Stimulated activated naive B cell treated with anti-CD40 and anti-IgM and Interleukin-4, amounts not matched to agents 10 μg/mL and 1 μg/mL and 100 μg/mL, for 72 hours (primary cell): ENCODE results near the gene FAM72D.
A peak's percentile ranks its signal among the peaks of the same experiment; 100 is the strongest.
"Not testable (repeated sequence)": the region's sequence is repeated elsewhere in the genome, so short reads cannot be mapped to it uniquely, and the experiment has no call there.

Experiments used
- ATAC-seq, 2 donors: fragments of 150-1000 bp; cut with Tn5 transposase; replicated peaks; 2 replicates each; pipeline ENCODE4 v1.10.0; 2021; ENCODE audit warnings: moderate library complexity in 1 of 2
- DNase-seq: peaks from one replicate; pipeline ENCODE4 v3.0.0; 2021
- H3K27ac Mint-ChIP-seq: one replicate; pipeline ENCODE4 v1.8.0; 2022; ENCODE audit warnings: mild to moderate bottlenecking, mixed read lengths
- H3K27me3 Mint-ChIP-seq, 2 donors: one replicate each; pipeline ENCODE4 v1.8.0; 2022; ENCODE audit warnings: mixed read lengths in 2 of 2
- H3K36me3 Mint-ChIP-seq, 2 donors: one replicate each; pipeline ENCODE4 v1.8.0; 2022; ENCODE audit warnings: mixed read lengths in 2 of 2, mild to moderate bottlenecking in 1 of 2
- H3K4me1 Mint-ChIP-seq, 2 donors: one replicate each; pipeline ENCODE4 v1.8.0; 2022; ENCODE audit warnings: mixed read lengths in 2 of 2, mild to moderate bottlenecking in 1 of 2
- H3K4me3 Mint-ChIP-seq, 2 donors: one replicate each; pipeline ENCODE4 v1.8.0; 2022; ENCODE audit warnings: mild to moderate bottlenecking in 2 of 2, mixed read lengths in 2 of 2, moderate library complexity in 1 of 2
- H3K9me3 Mint-ChIP-seq, 2 donors: one replicate each; pipeline ENCODE4 v1.8.0; 2022; ENCODE audit warnings: mixed read lengths in 2 of 2, mild to moderate bottlenecking in 1 of 2

The FAM72D gene

DNA sequence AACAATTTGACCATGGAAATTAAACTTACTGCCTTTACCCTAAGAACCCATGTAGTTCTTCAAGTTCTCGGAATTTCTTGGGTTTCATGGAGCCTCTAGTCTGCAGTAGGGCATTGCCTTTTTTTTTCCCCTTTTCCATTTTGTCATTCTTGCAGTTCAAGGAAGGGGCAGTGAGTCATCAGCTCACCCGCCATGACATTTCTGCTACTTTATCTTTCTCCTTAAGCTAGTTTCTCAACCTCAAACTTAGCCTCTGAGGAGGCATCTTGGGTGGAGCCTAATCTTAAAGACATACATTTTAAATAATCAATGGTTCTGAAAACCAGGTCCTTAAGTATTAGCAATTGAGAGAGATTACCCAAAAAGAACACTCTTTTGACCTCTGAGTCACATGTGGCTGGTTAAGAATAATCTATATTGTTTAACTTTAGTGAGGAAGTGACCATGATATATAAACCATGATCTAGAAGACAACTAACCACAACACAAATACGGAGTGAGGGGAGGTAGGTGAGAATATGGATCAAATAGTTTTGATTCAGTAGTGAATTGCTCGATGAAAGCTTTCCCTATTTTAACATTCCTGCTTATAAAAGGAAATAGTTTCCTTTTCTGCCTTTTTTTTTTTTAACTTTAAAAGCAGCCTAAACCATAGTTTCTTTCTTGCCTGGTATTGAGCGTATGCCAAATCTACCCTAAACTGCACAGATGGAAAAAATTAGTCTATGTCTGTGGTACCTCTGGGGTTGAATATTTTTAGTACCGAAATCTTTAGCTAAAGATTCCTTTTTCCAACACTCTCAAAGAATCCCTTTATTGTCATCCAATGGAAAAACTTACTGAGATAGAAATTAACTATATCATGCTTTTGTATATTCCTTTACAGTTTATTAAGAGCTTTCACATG lies 20.1 kb downstream of the FAM72D start:
- not testable (repeated sequence) for H3K4me3 Mint-ChIP-seq, H3K36me3 Mint-ChIP-seq, H3K9me3 Mint-ChIP-seq, DNase-seq, H3K27me3 Mint-ChIP-seq, H3K4me1 Mint-ChIP-seq, H3K27ac Mint-ChIP-seq
- peak; percentile 36 to 54 for ATAC-seq

DNA sequence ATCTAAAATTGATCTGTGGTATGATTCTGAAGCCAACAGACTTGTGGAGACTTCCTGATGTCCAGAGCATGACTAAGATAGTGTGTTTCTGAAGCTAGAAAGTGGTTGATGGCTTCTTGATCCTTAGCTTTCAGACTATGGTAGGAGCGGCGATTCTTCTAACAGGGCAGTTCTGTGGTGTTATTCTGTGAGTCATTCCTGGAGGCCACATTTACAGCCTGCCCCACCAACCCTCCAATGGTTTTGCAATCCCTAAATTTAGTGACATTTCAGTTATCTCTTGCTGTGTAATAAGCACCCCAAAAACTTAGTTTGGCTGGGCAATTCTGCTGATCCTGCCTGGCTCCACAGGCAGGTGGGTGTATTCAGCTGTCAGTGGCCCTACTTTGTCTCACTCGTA lies 24.1 kb downstream of the FAM72D start:
- H3K4me1 Mint-ChIP-seq, ATAC-seq, H3K36me3 Mint-ChIP-seq, H3K4me3 Mint-ChIP-seq, H3K27ac Mint-ChIP-seq, H3K27me3 Mint-ChIP-seq, DNase-seq, H3K9me3 Mint-ChIP-seq: not testable (repeated sequence)

DNA sequence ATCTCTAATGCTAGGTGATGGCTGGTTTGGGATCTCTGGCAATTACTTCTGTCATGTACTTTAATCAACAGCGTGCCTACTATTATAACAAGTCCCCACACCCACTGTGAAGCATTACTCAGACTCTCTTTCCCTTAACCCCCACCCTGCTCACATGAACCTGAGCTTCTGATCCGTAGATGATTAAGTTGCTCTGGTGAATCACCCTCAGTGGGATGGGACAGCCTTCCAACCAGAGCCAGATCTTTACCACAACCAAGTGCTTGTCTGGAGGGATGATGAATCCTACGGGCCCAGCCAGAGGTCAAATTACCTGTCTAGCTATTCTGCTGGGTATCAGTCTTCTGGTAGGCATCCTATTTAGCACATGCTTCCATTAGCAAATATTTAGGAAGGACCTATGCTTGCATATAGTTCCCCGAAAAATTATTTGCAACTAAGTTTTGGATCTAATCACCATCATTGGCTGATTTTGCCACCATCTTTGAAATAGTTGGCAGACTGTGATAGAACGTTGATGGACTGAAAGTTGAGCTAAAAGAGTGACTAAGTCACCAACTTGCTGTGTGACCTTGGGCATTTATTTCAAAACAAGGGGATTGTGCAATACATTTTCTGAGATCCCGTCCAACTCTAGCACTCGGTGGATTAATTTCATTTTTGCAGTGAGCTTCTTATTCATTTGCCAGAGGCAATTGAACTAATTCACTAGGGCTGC lies 26.7 kb downstream of the FAM72D start:
- not testable (repeated sequence) for H3K27me3 Mint-ChIP-seq, H3K4me1 Mint-ChIP-seq, H3K27ac Mint-ChIP-seq, H3K36me3 Mint-ChIP-seq, DNase-seq, ATAC-seq, H3K4me3 Mint-ChIP-seq, H3K9me3 Mint-ChIP-seq

DNA sequence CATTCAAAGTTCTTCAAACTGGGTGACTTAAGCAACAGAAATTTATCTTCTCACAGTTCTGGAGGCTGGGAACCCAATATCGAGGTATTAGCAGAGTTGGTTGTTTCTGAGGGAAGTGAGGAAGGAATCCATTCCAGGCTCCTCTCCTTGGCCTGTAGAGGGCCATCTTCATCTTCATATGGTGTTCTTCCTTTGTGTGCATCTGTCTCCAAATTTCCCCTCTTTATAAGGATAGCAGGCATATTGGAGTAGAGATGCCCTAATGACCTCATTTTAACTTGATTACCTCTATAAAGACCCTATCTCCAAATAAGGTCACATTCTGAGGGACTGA lies 27.3 kb downstream of the FAM72D start:
- not testable (repeated sequence) for H3K27me3 Mint-ChIP-seq, DNase-seq, H3K9me3 Mint-ChIP-seq, H3K4me1 Mint-ChIP-seq, H3K4me3 Mint-ChIP-seq, H3K27ac Mint-ChIP-seq, ATAC-seq, H3K36me3 Mint-ChIP-seq

DNA sequence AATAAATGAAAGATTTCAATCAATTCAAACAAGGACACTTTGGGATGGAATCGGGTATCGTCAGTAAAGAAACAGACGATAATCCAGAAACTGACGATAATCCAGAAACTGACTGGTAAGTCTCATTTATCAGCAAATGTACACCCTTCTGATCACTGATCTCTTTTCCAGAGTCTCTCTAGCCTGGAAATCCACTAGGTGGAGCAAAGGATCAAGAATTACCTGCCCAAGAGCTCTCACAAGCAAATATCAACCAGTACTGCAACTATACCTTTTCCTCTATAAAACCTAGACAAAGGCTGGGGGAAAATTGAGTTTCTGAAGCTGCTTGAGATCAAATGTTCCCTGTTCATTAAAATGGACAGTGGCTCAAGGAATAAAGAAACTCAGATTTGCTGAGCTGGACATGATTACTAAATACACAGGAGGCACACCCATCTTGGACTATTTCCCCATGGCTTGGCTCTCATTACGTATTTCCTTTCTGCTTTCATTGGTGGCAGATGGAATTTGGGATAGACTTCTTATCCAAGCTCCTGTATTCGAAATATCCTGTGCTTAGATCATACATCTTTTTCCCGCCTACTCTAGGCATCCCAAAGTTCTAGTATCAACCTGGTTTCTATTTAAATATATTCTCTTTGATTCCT lies 28.3 kb downstream of the FAM72D start:
- peak in 1 of 2 donors; percentile 39 for ATAC-seq
- not testable (repeated sequence) for H3K4me3 Mint-ChIP-seq, H3K4me1 Mint-ChIP-seq, H3K36me3 Mint-ChIP-seq, DNase-seq, H3K27ac Mint-ChIP-seq, H3K27me3 Mint-ChIP-seq, H3K9me3 Mint-ChIP-seq

DNA sequence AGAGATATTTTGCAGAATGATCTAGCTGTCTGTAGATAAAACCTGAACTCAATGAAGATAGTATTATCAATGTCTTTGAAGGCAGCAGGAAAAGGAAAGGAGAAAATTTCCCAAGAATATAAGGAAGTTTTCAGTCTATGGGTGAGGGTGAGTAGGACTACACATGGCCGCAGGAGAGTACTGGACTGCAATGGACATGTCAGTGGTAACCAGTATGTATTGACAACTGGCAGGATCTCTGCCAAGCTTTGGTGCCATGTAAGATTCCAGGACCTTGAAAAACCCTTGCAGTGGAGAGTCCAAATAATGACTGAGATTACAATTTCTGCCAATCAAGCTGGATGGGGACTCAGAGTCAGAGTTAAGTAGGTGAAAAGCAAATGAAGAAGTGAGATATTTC lies 29.3 kb downstream of the FAM72D start:
- ATAC-seq, H3K27me3 Mint-ChIP-seq, DNase-seq, H3K4me1 Mint-ChIP-seq, H3K36me3 Mint-ChIP-seq, H3K27ac Mint-ChIP-seq, H3K9me3 Mint-ChIP-seq, H3K4me3 Mint-ChIP-seq: not testable (repeated sequence)

DNA sequence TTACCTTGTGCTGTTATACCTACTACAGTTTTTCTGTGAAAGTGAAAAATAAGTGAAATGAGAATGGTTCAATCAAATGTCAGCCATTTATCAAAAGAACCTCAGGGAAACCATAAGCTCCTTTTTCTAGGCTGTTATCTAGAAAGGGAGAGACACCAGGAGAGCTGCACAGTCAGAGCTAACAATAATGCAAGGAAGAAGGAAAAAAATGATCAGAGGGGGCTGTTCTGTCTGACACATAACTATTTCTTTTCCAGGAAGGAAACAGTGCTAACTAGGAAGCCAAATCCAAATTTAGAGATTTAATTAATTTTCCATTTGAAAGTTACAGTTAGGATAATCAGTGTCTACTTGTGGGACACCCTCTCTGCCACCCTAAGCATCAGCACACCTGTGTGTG lies 31.4 kb downstream of the FAM72D start:
- not testable (repeated sequence) for DNase-seq, H3K27ac Mint-ChIP-seq, H3K36me3 Mint-ChIP-seq, H3K9me3 Mint-ChIP-seq, H3K4me1 Mint-ChIP-seq, H3K27me3 Mint-ChIP-seq, H3K4me3 Mint-ChIP-seq, ATAC-seq

DNA sequence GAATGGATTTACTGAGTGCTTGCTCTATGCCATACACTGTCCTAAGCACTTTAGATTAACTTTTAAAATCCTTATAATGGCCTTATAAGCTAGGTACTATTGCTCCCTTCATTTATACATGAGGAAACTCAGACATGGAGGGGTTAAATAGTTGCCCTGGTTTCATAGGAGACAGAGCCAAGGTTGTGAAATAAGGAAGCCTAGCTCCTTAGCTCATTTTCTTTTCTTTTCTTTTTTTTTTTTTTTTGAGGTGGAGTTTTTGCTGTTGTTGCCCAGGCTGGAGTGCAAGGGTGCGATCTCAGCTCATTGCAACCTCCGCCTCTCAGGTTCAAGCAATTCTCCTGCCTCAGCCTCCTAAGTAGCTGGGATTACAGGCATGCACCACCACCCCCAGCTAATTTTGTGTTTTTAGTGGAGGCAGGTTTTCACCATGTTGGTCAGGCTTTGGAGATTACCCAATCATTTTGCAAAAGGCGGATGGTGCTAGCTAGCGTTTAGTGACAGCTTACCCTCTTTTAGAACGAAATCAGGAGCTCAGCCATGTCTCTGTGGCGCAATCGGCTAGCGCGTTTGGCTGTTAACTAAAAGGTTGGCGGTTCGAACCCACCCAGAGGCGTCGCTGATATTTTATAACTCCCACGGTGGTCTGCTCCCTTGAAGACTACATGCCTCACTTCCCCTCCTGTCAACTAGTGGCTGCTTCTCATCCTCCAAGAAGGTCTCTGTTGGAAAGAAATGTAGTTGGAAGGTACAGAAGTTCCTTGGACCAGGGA lies 33.1 kb downstream of the FAM72D start:
- not testable (repeated sequence) for DNase-seq, ATAC-seq, H3K4me3 Mint-ChIP-seq, H3K4me1 Mint-ChIP-seq, H3K27ac Mint-ChIP-seq, H3K27me3 Mint-ChIP-seq, H3K36me3 Mint-ChIP-seq, H3K9me3 Mint-ChIP-seq

DNA sequence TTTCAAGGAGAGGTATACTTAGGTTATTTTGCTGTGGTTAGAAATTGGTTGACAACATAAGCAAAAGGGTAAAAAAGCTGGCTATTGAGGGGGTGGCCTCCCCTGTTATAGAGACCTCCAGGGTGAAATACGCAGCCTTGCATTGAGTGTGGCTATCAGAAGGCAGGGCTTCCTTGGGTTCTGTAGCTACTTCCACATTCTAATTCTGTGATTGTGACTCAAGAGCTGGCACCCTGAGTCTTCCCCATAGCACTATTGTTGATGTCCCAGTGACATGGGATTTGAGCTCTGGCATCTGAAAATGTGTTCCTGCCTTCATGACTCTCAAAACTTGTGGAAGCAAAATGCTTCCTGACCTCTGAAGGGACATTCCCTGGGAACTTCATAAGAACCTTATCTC lies 38.7 kb downstream of the FAM72D start:
- H3K36me3 Mint-ChIP-seq, H3K27ac Mint-ChIP-seq, H3K4me1 Mint-ChIP-seq, H3K27me3 Mint-ChIP-seq, H3K4me3 Mint-ChIP-seq, DNase-seq, ATAC-seq, H3K9me3 Mint-ChIP-seq: not testable (repeated sequence)

DNA sequence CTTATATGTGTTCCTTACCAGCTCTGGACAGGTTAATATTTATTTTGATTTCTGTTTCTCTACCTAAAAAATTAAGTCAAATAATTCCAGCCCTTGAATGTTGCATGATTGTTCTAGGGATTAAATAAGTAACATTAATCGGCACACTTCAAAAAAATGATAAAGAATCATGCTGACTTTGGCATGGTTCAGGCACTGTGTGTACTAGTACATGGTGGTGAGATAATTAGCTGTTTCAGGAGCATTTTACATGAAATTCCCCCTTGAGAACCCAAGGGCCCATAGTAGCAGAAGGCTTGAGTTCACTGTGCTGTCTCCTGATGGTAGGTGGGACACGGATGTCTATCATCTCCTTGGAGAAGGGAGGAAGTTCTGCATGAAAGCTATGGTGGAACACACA lies 44.8 kb downstream of the FAM72D start:
- H3K27me3 Mint-ChIP-seq, DNase-seq, ATAC-seq, H3K9me3 Mint-ChIP-seq, H3K4me3 Mint-ChIP-seq, H3K27ac Mint-ChIP-seq, H3K4me1 Mint-ChIP-seq, H3K36me3 Mint-ChIP-seq: not testable (repeated sequence)

DNA sequence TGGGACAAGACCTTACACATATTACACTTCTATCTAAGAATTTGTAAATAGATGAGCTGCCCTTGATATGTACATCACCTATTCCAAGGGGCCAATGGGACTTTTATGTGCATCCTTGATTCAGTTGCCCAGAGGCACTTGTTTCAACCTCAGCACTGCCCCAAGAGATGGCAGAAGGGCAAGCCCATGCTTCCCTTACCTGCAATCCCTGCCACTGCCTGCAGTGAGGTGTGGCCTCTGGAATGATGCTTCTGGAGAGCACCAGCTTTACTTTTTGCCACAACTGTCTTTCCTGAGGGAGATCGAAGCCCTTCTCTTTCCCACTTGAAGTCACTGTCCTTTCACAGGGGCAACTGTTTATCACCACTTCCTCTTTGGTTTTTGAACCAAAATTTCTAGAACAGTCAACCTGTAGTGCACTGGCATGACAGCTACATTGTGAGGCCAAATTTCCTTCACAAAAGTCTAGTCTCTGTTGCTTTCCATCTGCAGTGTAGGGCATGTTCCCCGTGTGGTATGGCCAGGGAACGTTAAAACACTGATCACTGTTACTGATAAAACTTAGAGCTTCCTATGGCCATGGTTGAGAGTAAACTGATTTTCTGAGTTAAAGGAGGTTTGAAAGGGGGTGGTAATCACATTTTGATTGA lies 48.6 kb downstream of the FAM72D start:
- not testable (repeated sequence) for H3K27ac Mint-ChIP-seq, DNase-seq, H3K27me3 Mint-ChIP-seq, H3K4me1 Mint-ChIP-seq, H3K4me3 Mint-ChIP-seq, H3K9me3 Mint-ChIP-seq, H3K36me3 Mint-ChIP-seq
- ATAC-seq: peak in 1 of 2 donors; percentile 29

DNA sequence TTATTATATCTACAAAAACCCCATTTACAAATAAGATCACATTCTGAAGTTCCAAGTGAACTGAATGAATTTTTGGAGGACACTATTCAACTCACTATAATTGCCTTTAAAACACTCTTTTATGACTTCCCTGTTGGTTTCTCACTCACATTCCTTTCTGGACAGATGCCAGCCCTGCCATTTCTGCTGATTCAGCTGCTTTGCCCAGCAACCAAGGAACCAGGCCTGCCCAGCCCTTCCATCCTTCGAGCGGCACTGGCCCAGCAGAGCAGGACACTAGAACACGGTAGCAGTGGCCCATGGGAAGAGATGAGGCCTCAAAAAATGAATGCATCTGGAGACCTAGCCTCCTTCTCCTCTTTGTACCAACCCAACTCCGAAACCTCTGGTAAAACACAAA lies 50.5 kb downstream of the FAM72D start:
- not testable (repeated sequence) for ATAC-seq, DNase-seq, H3K27ac Mint-ChIP-seq, H3K4me3 Mint-ChIP-seq, H3K27me3 Mint-ChIP-seq, H3K36me3 Mint-ChIP-seq, H3K4me1 Mint-ChIP-seq, H3K9me3 Mint-ChIP-seq

DNA sequence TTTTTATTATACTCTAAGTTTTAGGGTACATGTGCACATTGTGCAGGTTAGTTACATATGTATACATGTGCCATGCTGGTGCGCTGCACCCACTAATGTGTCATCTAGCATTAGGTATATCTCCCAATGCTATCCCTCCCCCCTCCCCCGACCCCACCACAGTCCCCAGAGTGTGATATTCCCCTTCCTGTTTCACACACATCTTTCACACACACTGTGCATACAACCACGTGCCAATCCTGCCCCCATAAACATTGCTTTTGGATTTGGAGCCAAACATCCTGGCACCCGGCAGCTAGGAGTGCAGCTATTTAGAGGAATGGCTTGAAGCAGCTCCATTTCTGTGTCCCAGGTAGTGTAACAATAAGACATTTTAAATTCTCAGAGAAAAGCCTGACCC lies 51.4 kb downstream of the FAM72D start:
- DNase-seq, H3K4me1 Mint-ChIP-seq, H3K27me3 Mint-ChIP-seq, H3K36me3 Mint-ChIP-seq, H3K9me3 Mint-ChIP-seq, H3K27ac Mint-ChIP-seq, ATAC-seq, H3K4me3 Mint-ChIP-seq: not testable (repeated sequence)

DNA sequence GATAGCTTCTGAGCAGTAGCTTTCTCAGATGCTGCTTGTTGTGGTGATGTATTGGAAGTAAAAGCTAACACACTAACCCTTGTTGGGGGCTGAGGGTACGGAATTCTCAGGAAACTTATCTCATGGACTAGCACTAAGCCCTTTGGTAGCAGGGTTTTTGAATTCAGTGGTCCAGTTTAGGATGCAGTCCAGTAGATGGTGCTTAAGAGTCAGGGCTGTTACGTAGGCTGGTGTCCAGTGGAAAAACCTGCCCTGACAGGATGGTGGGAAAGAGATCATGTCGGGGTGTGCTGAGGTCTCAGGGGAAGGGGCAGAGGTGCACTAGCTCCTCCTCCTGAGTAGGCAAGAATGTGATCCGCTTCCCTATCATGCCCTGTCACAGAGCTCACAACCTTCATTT lies 59.6 kb downstream of the FAM72D start:
- not testable (repeated sequence) for H3K27me3 Mint-ChIP-seq, H3K4me1 Mint-ChIP-seq, DNase-seq

More for the DNA sequence above, 59.6 kb downstream of the FAM72D start:
- not testable (repeated sequence) for H3K36me3 Mint-ChIP-seq, H3K27ac Mint-ChIP-seq, ATAC-seq, H3K9me3 Mint-ChIP-seq, H3K4me3 Mint-ChIP-seq
